ENCODE measurements around the gene VPS26B. TPM values are rescaled to one million over a fixed set of nuclear protein-coding genes. Genes with fewer than 3 reads are reported as not detected.

The VPS26B gene
- total RNA-seq (2021) (28.7 to 29.3 TPM (median 29.0 TPM) in 3 replicates), Bru-seq, nascent RNA (percentile 66 among the genes with signal in this experiment)
- long read RNA-seq, experiment 1, transcript VPS26B-201 (6 exons, 3,691 nt): major isoform, 177 of 214 reads
- long read RNA-seq, experiment 1, partial matches to known transcripts: 23 of 214 reads
- long read RNA-seq, experiment 1, other reads (novel, unspliced or antisense): 11 of 214 reads
- long read RNA-seq, experiment 2, transcript VPS26B-201 (6 exons, 3,691 nt): major isoform, 24 of 51 reads
- long read RNA-seq, experiment 2, partial matches to known transcripts: 4 of 51 reads
- long read RNA-seq, experiment 2, other reads (novel, unspliced or antisense): 23 of 51 reads
- long read RNA-seq, experiment 3, partial matches to known transcripts: 6 of 7 reads
- long read RNA-seq, experiment 3, other reads (novel, unspliced or antisense): 1 of 7 reads

- Mint-ChIP-seq H3K4me1 (peaks cover 27% of the 10 kb centered on the region), H3K27ac (peak within 1 kb of the TSS; percentile 74), H3K9me3 (no peaks in the 10 kb centered on the region), H3K4me3 (peak within 1 kb of the TSS; percentile 93), H3K27me3 (ENCODE audit: low read depth) (peaks cover 8% of the 10 kb centered on the region), H3K36me3 (peaks cover 12% of the 10 kb centered on the region)
- DNase-seq (ENCODE audit: low spot score) (peak; percentile 97), ATAC-seq (peak; percentile 89)
- ChIA-PET CTCF (interaction anchor here (0.7 to 3.3 kb wide), 13 partner anchors 11 to 296 kb away, joined by 3 to 22 read pairs (median 4); partner anchors contain the start of genes ACAD8, GLB1L2, GLB1L3 and THYN1), POLR2A (interaction anchor here (0.8 to 1.2 kb wide), 2 partner anchors 29 to 52 kb away, joined by 4 to 5 read pairs; partner anchors contain the start of genes ACAD8, GLB1L3 and THYN1)
- TF ChIP-seq GABPB1 (CRISPR knock-in tag; IDR thresholded peaks at IDR 0.05): peak; percentile 7; the same call in 1 of the 2 replicates
- 0 out of 2 replicates have a peak, but pooled peaks have one; percentile 4 for TF ChIP-seq TP53 (CRISPR knock-in tag; IDR thresholded peaks at IDR 0.05)
- TF ChIP-seq ARID4B (CRISPR knock-in tag; IDR thresholded peaks at IDR 0.05; ENCODE audit: borderline replicate concordance): peak; percentile 80; the same call in 1 of the 2 replicates
- 0 out of 2 replicates have a peak, but pooled peaks have one; percentile 38 for TF ChIP-seq ZBTB21 (CRISPR knock-in tag; IDR thresholded peaks at IDR 0.05; ENCODE audit: borderline replicate concordance)
- TF ChIP-seq ZNF671 (CRISPR knock-in tag; IDR thresholded peaks at IDR 0.05): no peak
- TF ChIP-seq ESRRA (CRISPR knock-in tag; IDR thresholded peaks at IDR 0.05; ENCODE audit: borderline replicate concordance): no peak
- 0 out of 2 replicates have a peak, but pooled peaks have one; percentile 26 for TF ChIP-seq USF1 (CRISPR knock-in tag; IDR thresholded peaks at IDR 0.05)
- no peak for TF ChIP-seq CDX4 (CRISPR knock-in tag; IDR thresholded peaks at IDR 0.05; ENCODE audit: borderline replicate concordance)
- TF ChIP-seq E2F5 (CRISPR knock-in tag; IDR thresholded peaks at IDR 0.05): peak; percentile 78; the same call in 1 of the 2 replicates
- TF ChIP-seq ETV6 (CRISPR knock-in tag; IDR thresholded peaks at IDR 0.05): peak; percentile 54; the same call in 1 of the 2 replicates
- no peak for TF ChIP-seq PRDM15 (CRISPR knock-in tag; IDR thresholded peaks at IDR 0.05)
- peak; percentile 91 for TF ChIP-seq NFYB (CRISPR knock-in tag; conservative IDR thresholded peaks at IDR 0.05; ENCODE audit: low read depth)
- TF ChIP-seq FOXP4 (CRISPR knock-in tag; IDR thresholded peaks at IDR 0.05): peak; percentile 36; the same call in 1 of the 2 replicates
- peak; percentile 52; the same call in 1 of the 2 replicates for TF ChIP-seq MYBL2 (CRISPR knock-in tag; IDR thresholded peaks at IDR 0.05)
- no peak; the same call in 1 of the 2 replicates for TF ChIP-seq NFE2L1 (CRISPR knock-in tag; IDR thresholded peaks at IDR 0.05)
- TF ChIP-seq FOXP1 (CRISPR knock-in tag; IDR thresholded peaks at IDR 0.05; ENCODE audit: borderline replicate concordance): peak; percentile 38; the same call in 1 of the 2 replicates
Observed at GRCh38 chr11:134223836-134224709, at the start of gene VPS26B, which contains the start of gene NCAPD3. Gene VPS26B, plus strand, starts transcription at chr11:134224671. Its CDS starts 452 bp downstream, at chr11:134225123. Gene NCAPD3, minus strand, starts transcription at chr11:134223967. Its CDS starts 41 bp downstream, at chr11:134223926.
